ENCODE measurements around the gene RPN2. TPM values are rescaled to one million over a fixed set of nuclear protein-coding genes. Genes with fewer than 3 reads are reported as not detected.

The RPN2 gene
- total RNA-seq, 1 experiment from 2014 or later, result 283 TPM

GRCh38 chr20:37243937-37244571, 64.9 kb downstream of the RPN2 start:
- Histone ChIP-seq H3K9me3 (ENCODE audit: low read length) (no peaks in the 10 kb centered on the region), H4K20me1 (ENCODE audit: insufficient read depth, low read depth, low read length) (no peaks in the 10 kb centered on the region), H3K36me3 (ENCODE audit: insufficient read depth, low read length) (peaks cover 33% of the 10 kb centered on the region; the same call in 1 of the 2 replicates), H3K79me2 (ENCODE audit: low read length) (no peaks in the 10 kb centered on the region), H3K27ac (ENCODE audit: low read length) (no peak overlapping the region), H3K9me2 (replicated peaks; ENCODE audit: insufficient read depth, low read length) (no peaks in the 10 kb centered on the region), H2AFZ (ENCODE audit: low read length) (no peak overlapping the region), H3K4me2 (ENCODE audit: low read depth, low read length, poor library complexity, severe bottlenecking) (no peak overlapping the region), H3K9ac (ENCODE audit: low read length) (no peak overlapping the region), H3K4me3 (ENCODE audit: low read length) (no peak overlapping the region), H3K27me3 (ENCODE audit: low read length) (no peaks in the 10 kb centered on the region), H3K4me1 (ENCODE audit: low read length) (no peaks in the 10 kb centered on the region)
- no peak for DNase-seq

- Histone ChIP-seq H2AFZ (ENCODE audit: low read length) (no peak overlapping the region), H3K4me3 (ENCODE audit: low read length) (no peak overlapping the region), H3K9ac (ENCODE audit: low read length) (no peak overlapping the region), H3K9me3 (ENCODE audit: low read length) (no peaks in the 10 kb centered on the region), H3K27ac (ENCODE audit: low read length) (no peak overlapping the region), H3K27me3 (ENCODE audit: low read length) (no peaks in the 10 kb centered on the region), H3K9me2 (replicated peaks; ENCODE audit: insufficient read depth, low read length) (no peaks in the 10 kb centered on the region), H4K20me1 (ENCODE audit: insufficient read depth, low read depth, low read length) (no peaks in the 10 kb centered on the region), H3K4me1 (ENCODE audit: low read length) (no peaks in the 10 kb centered on the region), H3K36me3 (ENCODE audit: insufficient read depth, low read length) (peaks cover 28% of the 10 kb centered on the region; the same call in 1 of the 2 replicates), H3K79me2 (ENCODE audit: low read length) (no peaks in the 10 kb centered on the region), H3K4me2 (ENCODE audit: low read depth, low read length, poor library complexity, severe bottlenecking) (no peak overlapping the region)
- DNase-seq, result no peak
These were observed 65.4 kb downstream of the RPN2 start for GRCh38 chr20:37244572-37244957.

- no peaks in the 10 kb centered on the region for H3K79me2 ChIP-seq (ENCODE audit: low read length)
- H3K36me3 ChIP-seq (ENCODE audit: insufficient read depth, low read length), result peaks cover 21% of the 10 kb centered on the region; the same call in 1 of the 2 replicates
- no peaks in the 10 kb centered on the region for H3K27me3 ChIP-seq (ENCODE audit: low read length)
- no peaks in the 10 kb centered on the region for H4K20me1 ChIP-seq (ENCODE audit: insufficient read depth, low read depth, low read length)
- no peaks in the 10 kb centered on the region for H3K9me3 ChIP-seq (ENCODE audit: low read length)
- no peak overlapping the region for H2AFZ ChIP-seq (ENCODE audit: low read length)
- H3K4me1 ChIP-seq (ENCODE audit: low read length), result no peaks in the 10 kb centered on the region
- H3K4me3 ChIP-seq (ENCODE audit: low read length), result no peak overlapping the region
- DNase-seq, result no peak
- H3K4me2 ChIP-seq (ENCODE audit: low read depth, low read length, poor library complexity, severe bottlenecking), result no peak overlapping the region
- H3K9ac ChIP-seq (ENCODE audit: low read length), result no peak overlapping the region
- H3K27ac ChIP-seq (ENCODE audit: low read length), result no peak overlapping the region
- H3K9me2 ChIP-seq (replicated peaks; ENCODE audit: insufficient read depth, low read length), result no peaks in the 10 kb centered on the region
These were observed 66.4 kb downstream of the RPN2 start for GRCh38 chr20:37245216-37246150.

- Histone ChIP-seq H3K27me3 (ENCODE audit: low read length) (no peaks in the 10 kb centered on the region), H3K36me3 (ENCODE audit: insufficient read depth, low read length) (peaks cover 11% of the 10 kb centered on the region; the same call in 1 of the 2 replicates), H2AFZ (ENCODE audit: low read length) (no peak overlapping the region), H3K9me3 (ENCODE audit: low read length) (no peaks in the 10 kb centered on the region), H3K9ac (ENCODE audit: low read length) (no peak overlapping the region), H3K9me2 (replicated peaks; ENCODE audit: insufficient read depth, low read length) (no peaks in the 10 kb centered on the region), H3K79me2 (ENCODE audit: low read length) (no peaks in the 10 kb centered on the region), H3K4me2 (ENCODE audit: low read depth, low read length, poor library complexity, severe bottlenecking) (no peak overlapping the region), H4K20me1 (ENCODE audit: insufficient read depth, low read depth, low read length) (no peaks in the 10 kb centered on the region), H3K4me1 (ENCODE audit: low read length) (no peaks in the 10 kb centered on the region), H3K27ac (ENCODE audit: low read length) (no peak overlapping the region), H3K4me3 (ENCODE audit: low read length) (no peak overlapping the region)
- DNase-seq, result no peak
These were observed 67.6 kb downstream of the RPN2 start for GRCh38 chr20:37246736-37247135.

- H3K9ac ChIP-seq (ENCODE audit: low read length), result no peak overlapping the region
- DNase-seq, result no peak
- no peaks in the 10 kb centered on the region for H4K20me1 ChIP-seq (ENCODE audit: insufficient read depth, low read depth, low read length)
These were observed 68.4 kb downstream of the RPN2 start for GRCh38 chr20:37247547-37247946.

GRCh38 chr20:37249304-37249703, 70.2 kb downstream of the RPN2 start:
- Histone ChIP-seq H3K27ac (ENCODE audit: low read length) (no peak overlapping the region), H3K9me2 (replicated peaks; ENCODE audit: insufficient read depth, low read length) (no peaks in the 10 kb centered on the region), H3K27me3 (ENCODE audit: low read length) (no peaks in the 10 kb centered on the region), H3K36me3 (ENCODE audit: insufficient read depth, low read length) (no peaks in the 10 kb centered on the region), H3K4me3 (ENCODE audit: low read length) (no peak overlapping the region), H3K9me3 (ENCODE audit: low read length) (no peaks in the 10 kb centered on the region), H4K20me1 (ENCODE audit: insufficient read depth, low read depth, low read length) (no peaks in the 10 kb centered on the region), H3K9ac (ENCODE audit: low read length) (no peak overlapping the region), H3K4me2 (ENCODE audit: low read depth, low read length, poor library complexity, severe bottlenecking) (no peak overlapping the region), H3K79me2 (ENCODE audit: low read length) (no peaks in the 10 kb centered on the region), H2AFZ (ENCODE audit: low read length) (no peak overlapping the region), H3K4me1 (ENCODE audit: low read length) (no peaks in the 10 kb centered on the region)
- DNase-seq, result no peak

More at GRCh38 chr20:37247547-37247946, 68.4 kb downstream of the RPN2 start:
- no peaks in the 10 kb centered on the region for H3K79me2 ChIP-seq (ENCODE audit: low read length)
- H2AFZ ChIP-seq (ENCODE audit: low read length), result no peak overlapping the region
- H3K4me1 ChIP-seq (ENCODE audit: low read length), result no peaks in the 10 kb centered on the region
- no peaks in the 10 kb centered on the region for H3K9me2 ChIP-seq (replicated peaks; ENCODE audit: insufficient read depth, low read length)
- H3K36me3 ChIP-seq (ENCODE audit: insufficient read depth, low read length), result peaks cover 4% of the 10 kb centered on the region; the same call in 1 of the 2 replicates
- no peaks in the 10 kb centered on the region for H3K9me3 ChIP-seq (ENCODE audit: low read length)
- H3K27me3 ChIP-seq (ENCODE audit: low read length), result no peaks in the 10 kb centered on the region
- no peak overlapping the region for H3K4me3 ChIP-seq (ENCODE audit: low read length)
- no peak overlapping the region for H3K27ac ChIP-seq (ENCODE audit: low read length)
- H3K4me2 ChIP-seq (ENCODE audit: low read depth, low read length, poor library complexity, severe bottlenecking), result no peak overlapping the region

- no peak overlapping the region for H3K9ac ChIP-seq (ENCODE audit: low read length)
- no peak overlapping the region for H3K4me2 ChIP-seq (ENCODE audit: low read depth, low read length, poor library complexity, severe bottlenecking)
- no peak for DNase-seq
- no peaks in the 10 kb centered on the region for H3K36me3 ChIP-seq (ENCODE audit: insufficient read depth, low read length)
- H4K20me1 ChIP-seq (ENCODE audit: insufficient read depth, low read depth, low read length), result no peaks in the 10 kb centered on the region
- no peak overlapping the region for H3K27ac ChIP-seq (ENCODE audit: low read length)
- H3K4me3 ChIP-seq (ENCODE audit: low read length), result no peak overlapping the region
- H3K79me2 ChIP-seq (ENCODE audit: low read length), result no peaks in the 10 kb centered on the region
- no peaks in the 10 kb centered on the region for H3K9me3 ChIP-seq (ENCODE audit: low read length)
- H3K27me3 ChIP-seq (ENCODE audit: low read length), result no peaks in the 10 kb centered on the region
- H2AFZ ChIP-seq (ENCODE audit: low read length), result no peak overlapping the region
- no peaks in the 10 kb centered on the region for H3K4me1 ChIP-seq (ENCODE audit: low read length)
- H3K9me2 ChIP-seq (replicated peaks; ENCODE audit: insufficient read depth, low read length), result no peaks in the 10 kb centered on the region
These were observed 72.8 kb downstream of the RPN2 start for GRCh38 chr20:37251825-37252477.

GRCh38 chr20:37253087-37253486, 74.0 kb downstream of the RPN2 start:
- Histone ChIP-seq H3K4me3 (ENCODE audit: low read length) (no peak overlapping the region), H3K36me3 (ENCODE audit: insufficient read depth, low read length) (no peaks in the 10 kb centered on the region), H3K27me3 (ENCODE audit: low read length) (no peaks in the 10 kb centered on the region), H3K9me3 (ENCODE audit: low read length) (no peaks in the 10 kb centered on the region), H3K4me1 (ENCODE audit: low read length) (no peaks in the 10 kb centered on the region), H3K79me2 (ENCODE audit: low read length) (no peaks in the 10 kb centered on the region), H3K27ac (ENCODE audit: low read length) (no peak overlapping the region), H4K20me1 (ENCODE audit: insufficient read depth, low read depth, low read length) (no peaks in the 10 kb centered on the region), H2AFZ (ENCODE audit: low read length) (no peak overlapping the region), H3K9ac (ENCODE audit: low read length) (no peak overlapping the region), H3K9me2 (replicated peaks; ENCODE audit: insufficient read depth, low read length) (no peaks in the 10 kb centered on the region), H3K4me2 (ENCODE audit: low read depth, low read length, poor library complexity, severe bottlenecking) (no peak overlapping the region)
- no peak for DNase-seq
